ENCODE measurements around the gene TATDN3.
A peak's percentile ranks its signal among the peaks of the same experiment; 100 is the strongest.

Gene TATDN3

DNA sequence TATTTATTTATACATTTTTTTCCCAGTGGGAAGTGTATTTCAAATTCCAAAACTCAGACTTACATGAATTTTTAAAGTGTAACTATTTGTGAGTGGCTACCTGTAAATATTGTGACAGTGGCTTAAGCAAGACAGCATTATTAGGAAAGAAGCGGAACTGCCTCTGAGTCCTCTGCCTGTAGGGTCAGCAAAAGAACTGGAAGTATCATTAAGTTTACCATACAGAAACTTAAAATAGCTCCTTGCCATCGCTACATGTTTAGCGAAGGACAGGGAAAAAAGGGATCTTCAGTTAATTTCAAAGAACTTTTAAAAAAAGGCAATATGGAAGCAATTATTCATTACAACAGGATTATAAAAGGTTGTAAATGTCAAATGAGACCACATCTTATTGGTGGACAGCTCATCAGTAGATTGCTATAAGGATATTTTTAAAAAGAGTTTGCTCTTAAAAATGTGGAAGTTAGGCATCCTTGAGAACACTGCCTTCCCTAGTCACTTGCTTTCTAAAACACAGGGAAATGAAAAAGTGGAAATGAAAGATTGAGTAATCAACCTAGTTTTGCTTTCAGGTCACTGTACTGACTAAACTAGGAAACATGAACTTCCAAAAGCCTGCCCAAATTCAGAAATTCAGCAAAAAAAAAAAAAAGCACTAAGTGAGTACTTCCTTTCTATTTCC lies 39.3 kb upstream of the TATDN3 start:
- H3K4me3 ChIP-seq (ENCODE audit: low read depth, low read length): no peak overlapping the region
- TF ChIP-seq CTCF (IDR thresholded peaks at IDR 0.05; ENCODE audit: low read depth, low read length) (no peak), MYC (IDR thresholded peaks at IDR 0.05; ENCODE audit: low read depth, low read length) (no peak), POLR2A (IDR thresholded peaks at IDR 0.05; ENCODE audit: extremely low read depth, insufficient read length) (no peak)
- TF ChIP-seq, protein P1, sequence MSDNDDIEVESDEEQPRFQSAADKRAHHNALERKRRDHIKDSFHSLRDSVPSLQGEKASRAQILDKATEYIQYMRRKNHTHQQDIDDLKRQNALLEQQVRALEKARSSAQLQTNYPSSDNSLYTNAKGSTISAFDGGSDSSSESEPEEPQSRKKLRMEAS (IDR thresholded peaks at IDR 0.05; ENCODE audit: low read depth, low read length): no peak
- peak; percentile 30 for DNase-seq (ENCODE audit: low read depth)

- TF ChIP-seq POLR2A (IDR thresholded peaks at IDR 0.05; ENCODE audit: extremely low read depth, insufficient read length) (no peak), MYC (IDR thresholded peaks at IDR 0.05; ENCODE audit: low read depth, low read length) (no peak), CTCF (IDR thresholded peaks at IDR 0.05; ENCODE audit: low read depth, low read length) (no peak)
- TF ChIP-seq, protein P1 (IDR thresholded peaks at IDR 0.05; ENCODE audit: low read depth, low read length): no peak
- no peak for DNase-seq (ENCODE audit: low read depth)
- H3K4me3 ChIP-seq (ENCODE audit: low read depth, low read length): no peak overlapping the region
These were observed 38.7 kb upstream of the TATDN3 start for GRCh38 chr1:212752934-212753497.

DNA sequence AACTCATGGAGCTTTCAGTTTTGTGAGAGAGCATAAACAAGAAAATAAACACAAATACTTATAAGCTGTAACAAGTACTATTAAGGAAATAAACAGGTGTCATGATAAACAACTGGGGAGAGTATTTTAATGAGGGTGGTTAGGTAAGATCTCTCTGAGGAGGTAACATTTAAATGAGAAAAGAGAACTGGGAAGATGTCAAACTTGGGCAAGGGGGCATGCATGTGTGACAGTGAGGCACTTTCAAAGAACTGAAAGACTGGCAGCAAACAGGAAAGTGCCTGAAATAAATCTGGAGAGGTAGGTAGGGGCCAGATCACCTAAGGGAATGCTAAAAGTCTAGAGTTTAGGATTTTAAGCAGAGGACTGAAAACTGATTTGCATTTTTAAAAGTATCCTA lies 37.9 kb upstream of the TATDN3 start:
- no peak for TF ChIP-seq MYC (IDR thresholded peaks at IDR 0.05; ENCODE audit: low read depth, low read length)
- TF ChIP-seq, protein P1 (IDR thresholded peaks at IDR 0.05; ENCODE audit: low read depth, low read length): no peak
- no peak for TF ChIP-seq POLR2A (IDR thresholded peaks at IDR 0.05; ENCODE audit: extremely low read depth, insufficient read length)
- no peak for TF ChIP-seq CTCF (IDR thresholded peaks at IDR 0.05; ENCODE audit: low read depth, low read length)
- no peak for DNase-seq (ENCODE audit: low read depth)
- no peak overlapping the region for H3K4me3 ChIP-seq (ENCODE audit: low read depth, low read length)

GRCh38 chr1:212754193-212754592 lies 37.5 kb upstream of the TATDN3 start:
- no peak for TF ChIP-seq MYC (IDR thresholded peaks at IDR 0.05; ENCODE audit: low read depth, low read length)
- TF ChIP-seq, protein P1 (IDR thresholded peaks at IDR 0.05; ENCODE audit: low read depth, low read length): no peak
- no peak for TF ChIP-seq POLR2A (IDR thresholded peaks at IDR 0.05; ENCODE audit: extremely low read depth, insufficient read length)
- TF ChIP-seq CTCF (IDR thresholded peaks at IDR 0.05; ENCODE audit: low read depth, low read length): no peak
- DNase-seq (ENCODE audit: low read depth): peak; percentile 17
- H3K4me3 ChIP-seq (ENCODE audit: low read depth, low read length): no peak overlapping the region

GRCh38 chr1:212754680-212755079 lies 37.0 kb upstream of the TATDN3 start:
- DNase-seq (ENCODE audit: low read depth): no peak
- TF ChIP-seq, protein P1 (IDR thresholded peaks at IDR 0.05; ENCODE audit: low read depth, low read length): no peak
- TF ChIP-seq CTCF (IDR thresholded peaks at IDR 0.05; ENCODE audit: low read depth, low read length): no peak
- no peak for TF ChIP-seq POLR2A (IDR thresholded peaks at IDR 0.05; ENCODE audit: extremely low read depth, insufficient read length)
- H3K4me3 ChIP-seq (ENCODE audit: low read depth, low read length): no peak overlapping the region

Data from NB4 (cell line).